ENCODE results near the gene ATP2A3. TPM values are rescaled to one million over a fixed set of nuclear protein-coding genes. Genes with fewer than 3 reads are reported as not detected.

Gene ATP2A3
- total and polyA plus RNA-seq, 2 donors (not counting 1 experiment from before 2014, with no cell fraction given): 697 to 817 TPM

GRCh38 chr17:3998436-3998835 lies 34.2 kb upstream of the ATP2A3 start:
- DNase-seq (no peak), ATAC-seq (ENCODE audit: low read depth) (no peak)
- H3K27me3 Mint-ChIP-seq: peaks cover 7% of the 10 kb centered on the region
- Histone ChIP-seq H3K36me3 (replicated peaks in 1 of 2; ENCODE audit: control extremely low read depth in 1 of 2, control insufficient read depth in 1 of 2, extremely low read depth in 1 of 2, insufficient read depth in 2 of 2, low read length in 1 of 2) (no peaks in the 10 kb centered on the region), H2AFZ (ENCODE audit: insufficient read depth, low read depth, low read length, poor library complexity, severe bottlenecking) (no peak overlapping the region), H3K27me3 (replicated peaks in 1 of 4; ENCODE audit: control extremely low read depth in 1 of 4, control insufficient read depth in 3 of 4, insufficient read depth in 4 of 4, low read length in 3 of 4) (no peaks in the 10 kb centered on the region), H3K27ac (ENCODE audit: low read length in 2 of 2) (no peak overlapping the region), H3K9me3 (ENCODE audit: control extremely low read depth in 1 of 3, control insufficient read depth in 2 of 3, insufficient read depth in 1 of 3, low read length in 2 of 3) (peaks cover 0 to 5% (median 3%) of the 10 kb centered on the region in 3 donors), H3K79me2 (ENCODE audit: control insufficient read depth, insufficient read depth, low read length) (peaks cover 1% of the 10 kb centered on the region), H4K20me1 (ENCODE audit: control insufficient read depth, insufficient read depth, low read length, poor library complexity, severe bottlenecking) (no peaks in the 10 kb centered on the region), H3K4me3 (ENCODE audit: control extremely low read depth in 1 of 5, extremely low read depth in 1 of 5, insufficient read depth in 1 of 5, low read depth in 2 of 5, low read length in 4 of 5) (no peak overlapping the region), H3K9ac (ENCODE audit: low read length) (no peak overlapping the region), H3K4me1 (ENCODE audit: control insufficient read depth in 2 of 2, insufficient read depth in 2 of 2, low read length in 2 of 2) (peaks cover 10 to 17% of the 10 kb centered on the region in 2 donors), H3K4me2 (replicated peaks; ENCODE audit: low read depth, low read length, poor library complexity, severe bottlenecking) (no peak overlapping the region)
- H3K4me3 Mint-ChIP-seq: no peak overlapping the region
- no peak overlapping the region for H3K27ac Mint-ChIP-seq
- intact Hi-C loops (cut with micrococcal nuclease): no loop called here
- ChIA-PET POLR2A (interaction anchor here (0.6 kb wide), 1 partner anchor 78 kb away, joined by 3 read pairs; no protein-coding TSS in a partner anchor), CTCF (interaction anchor here (0.8 to 12.2 kb wide), 6 partner anchors 11 to 156 kb away, joined by 3 to 153 read pairs (median 4); partner anchors contain the start of gene ATP2A3)
- H3K9me3 Mint-ChIP-seq (ENCODE audit: insufficient read depth): peaks cover 5% of the 10 kb centered on the region
- no peak for TF ChIP-seq EZH2 (IDR thresholded peaks at IDR 0.05; ENCODE audit: borderline replicate concordance, insufficient read depth, low read depth, low read length, poor library complexity, severe bottlenecking)
- no peak for TF ChIP-seq CTCF (IDR thresholded peaks at IDR 0.05)
- 100% methylated on average over 1 of the region's 4 CpGs for WGBS (ENCODE audit: insufficient coverage)
- H3K4me1 Mint-ChIP-seq: peaks cover 15% of the 10 kb centered on the region

GRCh38 chr17:3995067-3995466 lies 30.8 kb upstream of the ATP2A3 start:
- Mint-ChIP-seq H3K4me3 (no peak overlapping the region), H3K4me1 (no peaks in the 10 kb centered on the region), H3K27me3 (peaks cover 11% of the 10 kb centered on the region), H3K9me3 (ENCODE audit: insufficient read depth) (peaks cover 5% of the 10 kb centered on the region), H3K27ac (peak overlapping the region; percentile 15)
- H3K27me3 ChIP-seq (replicated peaks in 1 of 4; ENCODE audit: control extremely low read depth in 1 of 4, control insufficient read depth in 3 of 4, insufficient read depth in 4 of 4, low read length in 3 of 4): no peaks in the 10 kb centered on the region
- WGBS (ENCODE audit: insufficient coverage): no CpG with 5 or more reads among the region's 1 CpG
- H3K9me3 ChIP-seq (ENCODE audit: control extremely low read depth in 1 of 3, control insufficient read depth in 2 of 3, insufficient read depth in 1 of 3, low read length in 2 of 3): peaks cover 0 to 12% (median 3%) of the 10 kb centered on the region in 3 donors
- H3K9ac ChIP-seq (ENCODE audit: low read length): no peak overlapping the region
- no peaks in the 10 kb centered on the region for H4K20me1 ChIP-seq (ENCODE audit: control insufficient read depth, insufficient read depth, low read length, poor library complexity, severe bottlenecking)
- TF ChIP-seq CTCF (IDR thresholded peaks at IDR 0.05) (no peak), EZH2 (IDR thresholded peaks at IDR 0.05; ENCODE audit: borderline replicate concordance, insufficient read depth, low read depth, low read length, poor library complexity, severe bottlenecking) (no peak)
- H3K4me1 ChIP-seq (ENCODE audit: control insufficient read depth in 2 of 2, insufficient read depth in 2 of 2, low read length in 2 of 2): no peaks in the 10 kb centered on the region
- no peaks in the 10 kb centered on the region for H3K36me3 ChIP-seq (replicated peaks in 1 of 2; ENCODE audit: control extremely low read depth in 1 of 2, control insufficient read depth in 1 of 2, extremely low read depth in 1 of 2, insufficient read depth in 2 of 2, low read length in 1 of 2)
- H2AFZ ChIP-seq (ENCODE audit: insufficient read depth, low read depth, low read length, poor library complexity, severe bottlenecking): no peak overlapping the region
- H3K27ac ChIP-seq (ENCODE audit: low read length in 2 of 2): no peak overlapping the region
- H3K4me3 ChIP-seq (ENCODE audit: control extremely low read depth in 1 of 5, extremely low read depth in 1 of 5, insufficient read depth in 1 of 5, low read depth in 2 of 5, low read length in 4 of 5): no peak overlapping the region
- no peaks in the 10 kb centered on the region for H3K79me2 ChIP-seq (ENCODE audit: control insufficient read depth, insufficient read depth, low read length)
- DNase-seq (no peak), ATAC-seq (ENCODE audit: low read depth) (no peak)
- ChIA-PET POLR2A (interaction anchor here (0.7 kb wide), 1 partner anchor 31 kb away, joined by 7 read pairs; the partner anchor contains the start of gene ATP2A3), CTCF (interaction anchor here (0.8 to 1.5 kb wide), 3 partner anchors 9 to 134 kb away, joined by 3 read pairs; no protein-coding TSS in a partner anchor)
- no peak overlapping the region for H3K4me2 ChIP-seq (replicated peaks; ENCODE audit: low read depth, low read length, poor library complexity, severe bottlenecking)
- intact Hi-C loops (cut with micrococcal nuclease): no loop called here
